ENCODE results near the gene TRAF2.

GRCh38 chr9:136847088-136847825, 39.1 kb upstream of the TRAF2 start:
- TF ChIP-seq CTCF (IDR thresholded peaks at IDR 0.05; ENCODE audit: insufficient read depth, low read length): no peak
- no peak for TF ChIP-seq POLR2AphosphoS5 (IDR thresholded peaks at IDR 0.05; ENCODE audit: low read depth)
- no peak for TF ChIP-seq REST (IDR thresholded peaks at IDR 0.05; ENCODE audit: insufficient replicate concordance, low read depth)
- TF ChIP-seq GABPA (IDR thresholded peaks at IDR 0.05; ENCODE audit: low read depth): no peak
- TF ChIP-seq SPI1 (IDR thresholded peaks at IDR 0.05; ENCODE audit: borderline replicate concordance, low read depth): no peak
